ENCODE results near the gene RPS4Y2. TPM values are rescaled to one million over a fixed set of nuclear protein-coding genes. Genes with fewer than 3 reads are reported as not detected.

RPS4Y2 gene
- total RNA-seq, 2 experiments from 2014 or later, result not detected

DNA sequence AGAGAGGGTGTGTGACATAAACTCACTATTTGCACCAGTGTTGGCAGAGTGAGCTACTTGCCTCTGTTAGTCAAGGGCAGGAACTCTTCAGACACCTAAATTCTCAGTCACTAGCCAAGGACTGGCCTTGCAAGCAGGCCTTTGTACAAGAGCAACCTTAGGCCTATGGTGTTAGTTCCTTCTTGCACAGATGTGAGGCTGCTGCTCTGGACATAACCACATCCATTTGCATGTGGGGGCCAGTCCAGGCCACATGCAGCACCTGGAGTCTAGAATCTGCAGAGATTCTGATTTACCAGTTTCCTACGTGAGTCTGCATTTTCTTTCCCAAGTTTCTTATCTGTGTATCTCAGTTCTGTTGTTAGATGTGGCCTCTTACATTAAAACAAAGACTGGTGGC lies 20.7 kb upstream of the RPS4Y2 start:
- H2AFZ ChIP-seq (ENCODE audit: low read length), result peak overlapping the region; percentile 67
- H3K36me3 ChIP-seq (ENCODE audit: insufficient read depth, low read length), result no peaks in the 10 kb centered on the region
- peak overlapping the region; percentile 19 for H3K27ac ChIP-seq (ENCODE audit: low read depth, low read length, poor library complexity, severe bottlenecking)
- ChIA-PET POLR2A (no interaction called here), CTCF (ENCODE audit: unreplicated experiment) (no interaction called here)
- intact Hi-C loops (cut with micrococcal nuclease; ENCODE audit: unreplicated experiment), result loop anchor here (2.0 kb wide), 1 partner anchor 160 kb away; the partner anchor contains the start of gene EIF1AY
- DNase-seq (ENCODE audit: low spot score), result peak; percentile 54
- H4K20me1 ChIP-seq (ENCODE audit: insufficient read depth, low read length), result no peaks in the 10 kb centered on the region
- no peak overlapping the region for H3K4me3 ChIP-seq (ENCODE audit: low read depth, low read length, poor library complexity, severe bottlenecking)
- no peaks in the 10 kb centered on the region for H3K9me2 ChIP-seq (ENCODE audit: insufficient read depth, low read length)
- no TSS peak for BruUV-seq (replicated peaks)
- no peaks in the 10 kb centered on the region for H3K79me2 ChIP-seq (ENCODE audit: insufficient read depth, low read depth, low read length)
- H3K9me3 ChIP-seq (ENCODE audit: low read length), result no peaks in the 10 kb centered on the region
- peak overlapping the region; percentile 50 for H3K4me2 ChIP-seq (ENCODE audit: low read length)
- TF ChIP-seq CTCF (conservative IDR thresholded peaks at IDR 0.05; ENCODE audit: low read length) (no peak), EZH2phosphoT487 (IDR thresholded peaks at IDR 0.05; ENCODE audit: borderline replicate concordance, low read depth, low read length) (no peak)
- H3K4me1 ChIP-seq (ENCODE audit: insufficient read depth, low read length, poor library complexity, severe bottlenecking), result peaks cover 39% of the 10 kb centered on the region

GRCh38 chrY:20739806-20740205 lies 16.1 kb upstream of the RPS4Y2 start:
- CTCF ChIA-PET (ENCODE audit: unreplicated experiment), result no interaction called here
- H4K20me1 ChIP-seq (ENCODE audit: insufficient read depth, low read length), result no peaks in the 10 kb centered on the region
- H3K36me3 ChIP-seq (ENCODE audit: insufficient read depth, low read length), result no peaks in the 10 kb centered on the region
- BruUV-seq (replicated peaks), result no TSS peak
- no peak overlapping the region for H2AFZ ChIP-seq (ENCODE audit: low read length)
- 0 out of 2 replicates have a peak overlapping the region, but pooled peaks have one; percentile 9 for H3K4me2 ChIP-seq (ENCODE audit: low read length)
- POLR2A ChIA-PET, result interaction anchor here (0.5 to 0.7 kb wide), 2 partner anchors 58 to 1308 kb away, joined by 4 to 5 read pairs; no protein-coding TSS in a partner anchor
- peaks cover 20% of the 10 kb centered on the region for H3K4me1 ChIP-seq (ENCODE audit: insufficient read depth, low read length, poor library complexity, severe bottlenecking)
- no peaks in the 10 kb centered on the region for H3K9me2 ChIP-seq (ENCODE audit: insufficient read depth, low read length)
- no peak overlapping the region for H3K27ac ChIP-seq (ENCODE audit: low read depth, low read length, poor library complexity, severe bottlenecking)
- H3K79me2 ChIP-seq (ENCODE audit: insufficient read depth, low read depth, low read length), result no peaks in the 10 kb centered on the region
- no peaks in the 10 kb centered on the region for H3K9me3 ChIP-seq (ENCODE audit: low read length)
- DNase-seq (ENCODE audit: low spot score), result no peak
- H3K4me3 ChIP-seq (ENCODE audit: low read depth, low read length, poor library complexity, severe bottlenecking), result no peak overlapping the region
- intact Hi-C loops (cut with micrococcal nuclease; ENCODE audit: unreplicated experiment), result loop anchor here (5.0 kb wide), 1 partner anchor 183 kb away; no protein-coding TSS in a partner anchor
- TF ChIP-seq EZH2phosphoT487 (IDR thresholded peaks at IDR 0.05; ENCODE audit: borderline replicate concordance, low read depth, low read length) (no peak), CTCF (conservative IDR thresholded peaks at IDR 0.05; ENCODE audit: low read length) (no peak)

DNA sequence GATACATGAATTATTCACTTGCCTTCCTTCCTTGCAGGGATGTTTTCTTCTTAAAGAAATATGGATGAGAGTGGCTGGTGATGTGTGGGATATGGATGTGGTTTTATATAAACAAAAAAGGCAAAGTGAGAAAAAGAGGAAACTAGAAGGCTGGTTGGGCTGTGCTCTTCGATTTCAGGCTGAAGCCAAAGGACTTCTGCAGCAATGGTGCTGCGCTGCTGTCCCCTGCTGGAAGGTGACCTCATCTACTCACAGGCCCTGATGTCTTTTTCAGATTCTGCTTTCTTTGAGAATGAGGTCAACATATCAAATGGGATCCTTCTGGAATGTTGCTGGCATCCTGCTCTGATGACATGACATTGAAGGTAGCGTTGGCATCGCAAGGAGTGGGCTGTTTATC lies 15.3 kb upstream of the RPS4Y2 start:
- Histone ChIP-seq H4K20me1 (ENCODE audit: insufficient read depth, low read length) (no peaks in the 10 kb centered on the region), H3K4me1 (ENCODE audit: insufficient read depth, low read length, poor library complexity, severe bottlenecking) (peaks cover 12% of the 10 kb centered on the region), H3K9me2 (ENCODE audit: insufficient read depth, low read length) (no peaks in the 10 kb centered on the region), H3K27ac (ENCODE audit: low read depth, low read length, poor library complexity, severe bottlenecking) (no peak overlapping the region), H3K4me2 (ENCODE audit: low read length) (no peak overlapping the region), H3K9me3 (ENCODE audit: low read length) (no peaks in the 10 kb centered on the region), H3K79me2 (ENCODE audit: insufficient read depth, low read depth, low read length) (no peaks in the 10 kb centered on the region), H3K36me3 (ENCODE audit: insufficient read depth, low read length) (no peaks in the 10 kb centered on the region), H3K4me3 (ENCODE audit: low read depth, low read length, poor library complexity, severe bottlenecking) (no peak overlapping the region), H2AFZ (ENCODE audit: low read length) (no peak overlapping the region)
- ChIA-PET CTCF (ENCODE audit: unreplicated experiment) (no interaction called here), POLR2A (interaction anchor here (0.5 to 0.7 kb wide), 2 partner anchors 57 to 1309 kb away, joined by 4 to 5 read pairs; no protein-coding TSS in a partner anchor)
- peak; percentile 63 for TF ChIP-seq CTCF (conservative IDR thresholded peaks at IDR 0.05; ENCODE audit: low read length)
- no peak for TF ChIP-seq EZH2phosphoT487 (IDR thresholded peaks at IDR 0.05; ENCODE audit: borderline replicate concordance, low read depth, low read length)
- intact Hi-C loops (cut with micrococcal nuclease; ENCODE audit: unreplicated experiment), result loop anchor here (5.0 kb wide), 1 partner anchor 183 kb away; no protein-coding TSS in a partner anchor
- peak; percentile 41 for DNase-seq (ENCODE audit: low spot score)
- BruUV-seq (replicated peaks), result no TSS peak
